Tibial nerve (tissue), 4 donors: ENCODE results near the gene WDR82. TPM values are rescaled to one million over a fixed set of nuclear protein-coding genes. Genes with fewer than 3 reads are reported as not detected.

Experiments
- DNase-seq, 2 donors: peaks; one replicate each; pipeline ENCODE4 v3.0.0-alpha.2; 2019; ENCODE audit warnings: low spot score in 2 of 2
- H3K27ac ChIP-seq, 4 donors: fragments of 200-600 bp; sonication (generic) in 3 of 4; one replicate each; pipeline ENCODE4 v1.5.1; 2017 to 2019; ENCODE audit warnings: mild to moderate bottlenecking in 1 of 4
- H3K27me3 ChIP-seq, 2 donors: fragments of 200-600 bp; sonication (generic) in 1 of 2; one replicate each; pipeline versions ENCODE4 v1.5.1 to v1.6.0; 2017 to 2019
- H3K36me3 ChIP-seq, 3 donors: fragments of 200-600 bp; sonication (generic); one replicate each; pipeline ENCODE4 v1.5.1; 2018 to 2019
- H3K4me1 ChIP-seq, 4 donors: fragments of 200-600 bp; sonication (generic) in 3 of 4; one replicate each; pipeline ENCODE4 v1.5.1; 2017 to 2019
- H3K4me3 ChIP-seq, 4 donors: fragments of 200-600 bp; sonication (generic) in 3 of 4; one replicate each; pipeline ENCODE4 v1.5.1; 2017 to 2019; ENCODE audit warnings: mild to moderate bottlenecking in 1 of 4, moderate library complexity in 1 of 4
- H3K9me3 ChIP-seq, 4 donors: fragments of 200-600 bp; sonication (generic) in 3 of 4; one replicate each; pipeline ENCODE4 v1.5.1; 2017 to 2019
- EP300 ChIP-seq, 2 donors: sonication (generic); formaldehyde crosslinking; IDR thresholded peaks; one replicate each; pipeline ENCODE4 v1.6.1; 2017; ENCODE audit warnings: antibody characterized with exemption in 2 of 2, mild to moderate bottlenecking in 1 of 2
- POLR2A ChIP-seq, 2 donors: fragments of 450-650 bp; IDR thresholded peaks; one replicate each; pipeline ENCODE4 v1.6.1; 2017; ENCODE audit warnings: antibody characterized with exemption in 2 of 2, mild to moderate bottlenecking in 2 of 2, moderate library complexity in 2 of 2
- WGBS, 2 donors: methylation state at CpG; one replicate each; pipeline ENCODE4 v1.1.5; 2018; 5-methylcytosine and 5-hydroxymethylcytosine counted together
- total RNA-seq, 4 donors: library from RNA; depleted of rRNA; stranded (reverse); fragments of >200 nt; gene quantifications; one replicate each; pipeline ENCODE4 v1.1.0, GENCODE V29; 2016
- TF ChIP-seq, protein P1 (sequence below), 5 experiments: fragments of 200-600 bp in 3 of 5; fragments of 450-650 bp in 2 of 5; sonication (generic) in 3 of 5; IDR thresholded peaks; one replicate each; pipeline ENCODE4 v1.5.1; 2016 to 2019; ENCODE audit warnings: antibody characterized with exemption in 5 of 5, mild to moderate bottlenecking in 3 of 5, moderate library complexity in 2 of 5

WDR82 gene
- total RNA-seq, 4 donors from 2014 or later, result 42.1 to 52.9 (median 48.6) TPM

DNA sequence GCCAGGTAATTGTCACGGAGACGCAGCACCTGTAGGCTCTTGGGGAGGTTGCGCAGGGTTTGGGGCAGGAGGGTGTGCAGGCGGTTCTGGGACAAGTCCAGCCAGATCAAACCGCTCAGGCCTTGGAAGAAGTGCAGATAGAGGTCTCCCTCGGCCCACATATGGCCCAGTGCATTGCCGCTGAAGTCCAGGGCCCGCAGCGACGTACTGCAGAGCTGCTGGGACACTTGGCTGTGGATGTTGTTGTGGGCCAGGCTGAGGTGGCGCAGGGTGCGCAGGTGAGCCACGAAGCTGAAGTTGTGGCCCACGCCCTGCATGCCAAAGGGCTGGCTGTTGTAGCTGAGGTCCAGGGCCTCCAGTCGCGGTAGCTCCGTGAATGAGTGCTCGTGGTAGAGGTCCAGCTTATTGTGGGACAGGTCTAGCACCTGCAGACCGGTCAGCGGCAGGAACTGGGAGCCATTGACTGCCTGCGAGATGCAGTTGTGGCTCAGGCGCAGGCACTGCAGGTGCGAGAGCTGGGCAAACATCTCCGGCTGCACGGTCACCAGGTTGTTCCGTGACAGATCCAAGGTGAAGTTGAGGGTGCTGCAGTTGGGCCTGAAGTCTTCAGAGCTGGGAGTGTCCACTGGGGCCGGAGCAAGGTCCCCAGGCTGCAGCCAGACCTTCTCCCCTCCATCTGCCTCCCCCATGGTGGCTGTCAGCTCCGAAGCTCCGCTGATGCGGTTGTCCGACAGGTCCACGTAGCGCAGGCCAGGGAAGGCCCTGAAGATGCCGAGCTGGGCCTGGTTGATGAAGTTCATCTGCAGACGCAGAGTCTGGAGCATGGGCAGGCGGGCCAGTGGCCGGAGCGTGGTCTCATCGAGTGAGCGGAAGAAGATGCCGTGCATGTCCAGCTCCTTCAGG, 55.9 kb downstream of the WDR82 start:
- DNase-seq, result no peak
- TF ChIP-seq, protein P1, sequence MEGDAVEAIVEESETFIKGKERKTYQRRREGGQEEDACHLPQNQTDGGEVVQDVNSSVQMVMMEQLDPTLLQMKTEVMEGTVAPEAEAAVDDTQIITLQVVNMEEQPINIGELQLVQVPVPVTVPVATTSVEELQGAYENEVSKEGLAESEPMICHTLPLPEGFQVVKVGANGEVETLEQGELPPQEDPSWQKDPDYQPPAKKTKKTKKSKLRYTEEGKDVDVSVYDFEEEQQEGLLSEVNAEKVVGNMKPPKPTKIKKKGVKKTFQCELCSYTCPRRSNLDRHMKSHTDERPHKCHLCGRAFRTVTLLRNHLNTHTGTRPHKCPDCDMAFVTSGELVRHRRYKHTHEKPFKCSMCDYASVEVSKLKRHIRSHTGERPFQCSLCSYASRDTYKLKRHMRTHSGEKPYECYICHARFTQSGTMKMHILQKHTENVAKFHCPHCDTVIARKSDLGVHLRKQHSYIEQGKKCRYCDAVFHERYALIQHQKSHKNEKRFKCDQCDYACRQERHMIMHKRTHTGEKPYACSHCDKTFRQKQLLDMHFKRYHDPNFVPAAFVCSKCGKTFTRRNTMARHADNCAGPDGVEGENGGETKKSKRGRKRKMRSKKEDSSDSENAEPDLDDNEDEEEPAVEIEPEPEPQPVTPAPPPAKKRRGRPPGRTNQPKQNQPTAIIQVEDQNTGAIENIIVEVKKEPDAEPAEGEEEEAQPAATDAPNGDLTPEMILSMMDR (IDR thresholded peaks at IDR 0.05), result no peak
- TF ChIP-seq POLR2A (IDR thresholded peaks at IDR 0.05) (no peak), EP300 (IDR thresholded peaks at IDR 0.05) (no peak)
- no peaks in the 10 kb centered on the region for H3K27me3 ChIP-seq
- no peak overlapping the region for H3K27ac ChIP-seq
- 90 to 94% methylated on average over 30 to 41 of the region's 41 CpGs for WGBS, 2 donors
- no peak overlapping the region for H3K4me3 ChIP-seq
- H3K4me1 ChIP-seq, result peaks cover 0 to 28% (median 4%) of the 10 kb centered on the region in 4 donors
- peaks cover 0 to 16% (median 0%) of the 10 kb centered on the region in 3 donors for H3K36me3 ChIP-seq
- H3K9me3 ChIP-seq, result no peaks in the 10 kb centered on the region

DNA sequence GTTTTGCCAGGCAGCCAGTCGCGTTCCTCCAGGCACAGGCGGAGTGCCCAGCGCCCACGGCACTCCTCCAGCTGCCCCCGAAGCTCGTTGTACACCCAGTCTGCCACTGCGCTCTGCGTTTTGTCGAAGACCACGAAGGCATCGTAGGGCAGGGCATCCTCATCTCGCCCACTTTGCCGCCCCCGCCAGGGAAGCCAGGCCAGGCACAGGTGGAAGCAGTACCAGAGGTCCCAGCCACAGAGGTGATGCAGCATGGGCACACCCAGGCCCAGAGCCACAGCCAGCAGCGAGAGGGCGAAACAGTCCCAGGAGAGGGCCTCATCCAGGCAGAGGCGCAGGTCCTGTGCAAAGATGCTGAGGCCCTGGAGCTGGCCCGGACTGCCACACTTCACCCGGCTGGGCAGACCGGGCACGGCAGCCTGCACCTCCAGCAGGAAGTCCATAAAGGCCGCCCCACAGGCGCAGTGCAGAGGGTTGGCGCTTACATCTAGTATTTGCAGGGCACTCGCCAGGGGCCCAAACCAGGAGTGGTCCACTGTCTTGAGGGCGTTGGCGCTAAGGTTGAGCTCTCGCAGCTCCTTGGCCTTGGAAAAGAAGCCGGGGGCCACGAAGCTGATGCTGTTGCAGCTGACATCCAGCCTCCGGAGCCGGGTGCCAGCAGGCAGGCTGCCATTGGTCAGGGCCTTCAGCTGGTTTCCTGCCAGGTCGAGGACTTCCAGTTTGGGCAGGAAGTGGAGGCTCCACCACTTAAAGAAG, 56.7 kb downstream of the WDR82 start:
- Histone ChIP-seq H3K27ac (no peak overlapping the region), H3K4me3 (no peak overlapping the region), H3K36me3 (peaks cover 0 to 9% (median 0%) of the 10 kb centered on the region in 3 donors), H3K27me3 (no peaks in the 10 kb centered on the region), H3K9me3 (no peaks in the 10 kb centered on the region), H3K4me1 (peaks cover 0 to 37% (median 10%) of the 10 kb centered on the region in 4 donors)
- DNase-seq, result no peak
- 82 to 90% methylated on average over 27 to 34 of the region's 34 CpGs for WGBS, 2 donors
- TF ChIP-seq, protein P1 (IDR thresholded peaks at IDR 0.05), result no peak
- TF ChIP-seq POLR2A (IDR thresholded peaks at IDR 0.05) (no peak), EP300 (IDR thresholded peaks at IDR 0.05) (no peak)

GRCh38 chr3:52221141-52221562, 57.3 kb downstream of the WDR82 start:
- Histone ChIP-seq H3K9me3 (no peaks in the 10 kb centered on the region), H3K4me3 (no peak overlapping the region), H3K4me1 (peaks cover 0 to 37% (median 14%) of the 10 kb centered on the region in 4 donors), H3K27me3 (no peaks in the 10 kb centered on the region), H3K36me3 (peaks cover 0 to 9% (median 0%) of the 10 kb centered on the region in 3 donors), H3K27ac (no peak overlapping the region)
- TF ChIP-seq EP300 (IDR thresholded peaks at IDR 0.05) (no peak), POLR2A (IDR thresholded peaks at IDR 0.05) (no peak)
- TF ChIP-seq, protein P1 (IDR thresholded peaks at IDR 0.05), result no peak
- no peak for DNase-seq
- 92 to 94% methylated on average over 17 to 27 of the region's 27 CpGs for WGBS, 2 donors

GRCh38 chr3:52220380-52221026, 57.9 kb downstream of the WDR82 start:
- TF ChIP-seq POLR2A (IDR thresholded peaks at IDR 0.05), result no peak
- TF ChIP-seq EP300 (IDR thresholded peaks at IDR 0.05), result peak in 1 of 2 donors; percentile 42
- TF ChIP-seq, protein P1 (IDR thresholded peaks at IDR 0.05), result peak; percentile 85 to 97 (median 89)
- Histone ChIP-seq H3K9me3 (no peaks in the 10 kb centered on the region), H3K27ac (no peak overlapping the region), H3K27me3 (no peaks in the 10 kb centered on the region), H3K4me3 (no peak overlapping the region), H3K4me1 (peaks cover 0 to 35% (median 15%) of the 10 kb centered on the region in 4 donors), H3K36me3 (peaks cover 0 to 11% (median 0%) of the 10 kb centered on the region in 3 donors)
- 24 to 32% methylated on average over 8 to 9 of the region's 9 CpGs for WGBS, 2 donors
- DNase-seq, result peak; percentile 82 to 90
